Stimulated activated CD4-positive, alpha-beta T cell treated with anti-CD3 and anti-CD28 coated beads, Interleukin-4, amount 100 ng/mL, for 24 hours (primary cell): ENCODE measurements around the gene CD44.

Experiments used
- DNase-seq: peaks from one replicate; pipeline ENCODE4 v3.0.0-alpha.2; 2020

Gene CD44

DNA sequence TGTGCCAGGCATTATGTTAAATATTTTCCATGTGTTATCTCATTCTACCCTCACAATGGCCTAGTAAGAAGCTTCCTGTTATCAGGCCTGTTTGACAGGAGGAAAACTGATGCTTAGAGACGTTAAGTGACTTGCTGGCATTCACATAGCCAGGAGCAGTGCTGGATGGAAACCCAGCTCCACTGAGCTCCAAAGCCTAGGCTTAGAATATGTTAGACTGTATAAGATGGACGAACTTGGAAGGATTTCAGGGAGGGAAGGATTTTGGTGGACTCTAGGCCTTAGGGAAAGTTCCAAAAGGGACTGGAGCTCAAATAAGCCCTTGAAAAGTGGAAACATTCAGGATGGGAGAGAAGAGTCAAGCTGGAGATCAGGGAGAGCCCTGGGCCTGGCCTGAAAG, 2.1 kb downstream of the CD44 start:
- DNase-seq = no peak

DNA sequence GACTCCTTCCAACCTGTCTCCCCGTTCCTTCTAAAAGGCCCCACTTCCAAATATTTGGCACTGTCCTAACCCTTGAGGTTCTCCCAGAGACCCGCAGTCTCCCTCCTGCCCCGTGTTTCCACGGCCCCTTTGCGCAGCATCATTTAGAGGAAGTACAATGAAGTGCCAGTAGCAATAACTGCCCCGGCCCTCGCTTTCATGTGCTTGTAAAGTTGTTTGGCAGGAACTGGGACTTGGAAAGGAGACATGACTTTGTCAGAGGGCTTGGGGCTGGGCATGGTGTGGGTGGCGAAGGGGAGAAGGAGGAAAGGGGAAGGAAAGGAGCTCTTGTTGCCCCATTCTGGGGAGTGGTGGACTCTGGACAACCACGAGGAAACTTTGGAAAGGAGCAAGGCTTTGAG, 2.6 kb downstream of the CD44 start:
- DNase-seq = no peak

DNA sequence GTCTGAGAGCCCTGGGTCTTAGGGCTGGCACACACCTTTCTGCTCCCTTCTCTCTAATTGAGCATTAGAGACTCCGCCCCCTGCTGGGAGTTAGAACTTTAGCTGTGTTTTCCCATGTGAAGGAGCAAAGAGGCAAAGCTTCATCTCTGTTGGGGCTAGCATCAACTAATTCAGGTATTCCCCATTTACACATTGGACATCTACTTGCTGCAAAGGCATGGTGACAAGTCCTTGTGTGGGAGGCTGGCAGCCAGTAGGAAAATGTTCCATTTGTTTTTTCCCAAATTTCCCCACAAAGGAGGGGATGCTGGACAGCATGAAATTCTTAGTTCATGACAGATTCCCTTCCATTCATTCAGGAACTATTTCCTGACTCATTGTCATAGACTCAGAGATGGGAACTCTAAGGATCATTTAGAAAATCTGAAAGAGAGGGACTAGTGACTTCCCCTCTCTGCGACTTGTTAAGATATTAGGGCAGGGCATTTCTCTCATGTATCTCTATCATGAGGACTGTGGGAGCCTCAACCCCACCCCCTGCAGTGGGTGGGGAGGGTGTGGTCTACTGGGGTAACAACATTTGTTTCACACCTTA, 3.6 kb downstream of the CD44 start:
- peak; percentile 57 for DNase-seq

DNA sequence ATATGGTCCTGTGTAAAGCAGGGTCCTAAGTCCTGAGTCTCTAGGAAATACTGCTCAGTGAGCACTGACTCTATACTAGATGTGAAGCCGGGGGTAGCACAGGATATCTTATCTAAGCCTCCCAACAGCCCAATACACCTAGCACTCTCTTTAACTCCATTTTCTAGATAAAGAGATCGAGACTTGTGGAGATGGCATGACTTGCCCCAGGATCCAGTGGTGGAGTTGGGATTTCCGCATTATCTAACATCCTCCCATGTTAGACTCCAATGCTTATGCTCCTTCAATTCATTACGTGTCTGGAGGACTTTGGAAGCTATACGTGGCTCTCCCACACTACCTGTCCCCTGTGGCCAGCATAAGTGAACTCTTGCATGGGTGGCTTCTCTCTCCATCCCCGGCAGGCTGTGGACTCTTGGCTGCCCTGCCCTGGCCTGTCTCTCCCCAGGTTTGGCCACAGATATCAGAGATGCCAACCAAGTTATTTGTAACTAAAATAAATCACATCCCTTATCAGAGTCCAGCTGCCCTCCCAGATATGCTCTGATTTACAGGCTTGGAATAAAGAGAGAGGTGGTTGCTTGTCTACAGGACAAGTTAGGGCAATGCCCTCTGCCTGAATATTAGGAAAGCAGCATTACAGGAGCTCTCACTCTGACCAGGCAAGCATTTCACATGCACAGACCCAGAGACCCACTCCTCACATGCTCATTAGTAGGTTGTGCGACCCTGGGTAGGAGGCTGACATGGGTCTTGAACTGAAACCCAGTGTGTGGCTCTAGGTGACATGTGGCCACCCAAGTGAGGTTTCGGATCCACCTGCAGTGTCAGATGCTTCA, 4.5 kb downstream of the CD44 start:
- no peak for DNase-seq

DNA sequence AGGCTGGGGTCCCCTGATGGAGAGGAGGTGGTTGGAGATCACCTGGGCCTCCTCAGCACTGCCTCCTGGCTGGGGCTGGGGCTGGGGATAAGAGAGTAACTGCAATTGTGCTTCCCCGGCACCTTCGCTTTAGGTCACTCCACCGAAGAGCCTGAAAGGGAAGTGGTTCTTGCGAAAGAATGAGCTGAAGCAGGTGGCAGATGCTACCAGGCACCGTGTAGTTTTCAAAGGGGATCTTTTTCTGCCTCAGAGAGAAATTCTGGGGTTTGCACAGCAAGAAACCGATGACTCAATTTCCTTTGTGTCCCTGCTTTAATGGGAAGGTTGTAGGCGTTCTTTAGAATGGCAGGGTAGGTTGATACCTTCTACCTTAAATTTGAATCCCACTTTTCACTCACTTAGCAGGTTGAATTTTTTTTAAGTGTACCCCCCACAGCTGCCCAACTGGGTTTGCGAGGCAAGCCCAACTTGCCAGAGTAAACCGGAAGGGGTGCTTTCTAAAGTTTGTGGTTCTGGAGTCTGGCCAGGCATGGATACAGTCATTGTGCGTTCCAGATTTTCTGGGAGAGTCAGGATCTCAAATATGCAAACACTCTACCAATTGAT, 5.3 kb downstream of the CD44 start:
- DNase-seq = peak; percentile 70

DNA sequence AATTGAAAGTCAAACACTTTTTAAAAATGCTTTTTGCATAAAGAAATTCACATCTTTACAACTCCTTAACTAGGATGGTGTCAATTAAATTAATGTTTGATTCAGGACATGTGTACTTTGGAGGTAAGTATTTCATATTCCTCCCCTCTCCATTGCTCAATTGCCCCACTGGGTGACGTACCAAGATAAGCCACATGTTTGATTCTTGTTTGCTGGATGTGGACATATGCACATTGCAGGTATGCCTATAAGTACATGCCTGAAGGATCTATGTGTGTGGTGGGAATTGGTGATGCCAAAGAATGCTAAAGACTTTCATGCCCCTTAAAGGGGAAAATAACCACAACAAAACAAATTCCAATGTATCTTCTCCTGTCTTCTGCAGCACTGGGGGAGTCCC, 5.8 kb downstream of the CD44 start:
- DNase-seq = no peak

DNA sequence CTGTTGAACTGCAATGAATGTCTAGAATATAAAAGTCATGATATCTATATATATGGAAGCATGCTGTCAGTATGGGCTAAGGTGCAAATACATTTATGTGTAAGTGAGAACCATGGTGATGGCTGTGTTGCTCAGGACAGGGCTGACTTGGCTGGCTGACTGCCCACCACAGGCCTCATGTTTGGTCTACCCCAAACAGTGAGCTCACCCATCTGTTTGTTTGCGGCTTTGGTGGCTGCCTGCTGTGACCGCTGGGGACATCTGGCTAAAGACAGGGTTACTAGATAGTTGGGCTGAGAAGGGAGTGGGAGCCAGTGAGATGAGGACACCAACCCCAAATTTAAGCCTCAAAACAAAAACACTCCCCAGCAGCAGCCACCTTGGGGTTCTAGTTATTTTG, 6.3 kb downstream of the CD44 start:
- peak; percentile 46 for DNase-seq

DNA sequence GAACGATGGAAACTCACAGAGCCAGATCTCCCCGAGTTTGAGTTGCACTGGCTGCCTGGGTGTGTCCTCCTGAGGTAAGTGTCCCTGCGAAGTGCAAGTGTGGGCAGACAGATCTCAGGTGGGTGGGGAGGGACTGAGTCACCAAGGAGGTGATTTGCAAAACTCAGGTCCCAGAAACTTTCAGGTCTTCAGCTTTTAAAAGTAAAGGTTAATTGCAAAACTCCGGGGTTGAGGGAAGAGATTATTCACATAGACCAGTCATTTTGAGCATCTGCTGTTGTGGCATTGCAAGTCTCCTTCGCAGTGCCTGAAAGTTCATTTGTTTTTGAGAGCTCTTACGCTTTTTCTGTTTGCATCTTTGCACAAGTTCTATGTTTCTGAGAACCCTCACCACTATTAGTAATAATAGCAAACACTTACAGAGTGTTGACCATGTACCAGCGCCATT, 7.1 kb downstream of the CD44 start:
- DNase-seq = peak; percentile 87

DNA sequence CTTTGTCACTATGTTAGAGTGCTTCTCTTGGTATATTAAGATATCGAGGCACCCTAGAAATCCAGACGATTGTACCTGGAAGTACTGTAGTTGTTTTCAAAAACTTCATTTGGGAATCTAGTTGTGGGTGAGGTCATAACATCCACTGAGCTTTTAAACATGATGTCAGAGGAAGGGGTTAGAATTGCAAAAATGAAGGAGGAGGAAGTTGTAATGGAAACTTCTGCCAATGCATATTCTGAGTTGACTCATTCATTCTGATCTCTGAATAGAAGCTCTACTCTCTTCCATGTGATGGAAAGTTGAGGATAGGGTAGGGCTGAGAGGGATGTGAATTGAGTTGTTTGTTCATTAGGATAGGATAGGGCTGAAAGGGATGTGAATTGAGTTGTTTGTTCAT, 7.7 kb downstream of the CD44 start:
- no peak for DNase-seq

DNA sequence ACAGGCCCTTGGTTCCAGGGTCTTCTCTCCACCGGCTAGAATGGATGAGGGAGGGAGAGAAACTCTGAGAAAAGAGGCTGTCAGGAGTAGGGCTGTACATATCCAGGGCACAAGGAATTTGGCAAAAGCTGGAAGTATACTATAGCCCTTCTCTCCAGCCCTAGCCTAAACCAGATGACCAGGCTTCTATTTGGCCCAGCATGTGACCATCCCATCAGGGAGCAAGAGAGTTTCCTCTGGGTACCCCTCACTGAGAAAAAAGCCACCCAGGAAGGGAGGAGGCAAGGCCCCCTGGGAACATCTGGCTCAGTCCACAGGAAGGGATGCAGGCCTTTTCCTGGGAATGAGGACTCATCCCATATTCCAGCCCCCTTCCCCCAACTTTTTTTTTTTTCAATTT, 8.3 kb downstream of the CD44 start:
- DNase-seq = no peak

DNA sequence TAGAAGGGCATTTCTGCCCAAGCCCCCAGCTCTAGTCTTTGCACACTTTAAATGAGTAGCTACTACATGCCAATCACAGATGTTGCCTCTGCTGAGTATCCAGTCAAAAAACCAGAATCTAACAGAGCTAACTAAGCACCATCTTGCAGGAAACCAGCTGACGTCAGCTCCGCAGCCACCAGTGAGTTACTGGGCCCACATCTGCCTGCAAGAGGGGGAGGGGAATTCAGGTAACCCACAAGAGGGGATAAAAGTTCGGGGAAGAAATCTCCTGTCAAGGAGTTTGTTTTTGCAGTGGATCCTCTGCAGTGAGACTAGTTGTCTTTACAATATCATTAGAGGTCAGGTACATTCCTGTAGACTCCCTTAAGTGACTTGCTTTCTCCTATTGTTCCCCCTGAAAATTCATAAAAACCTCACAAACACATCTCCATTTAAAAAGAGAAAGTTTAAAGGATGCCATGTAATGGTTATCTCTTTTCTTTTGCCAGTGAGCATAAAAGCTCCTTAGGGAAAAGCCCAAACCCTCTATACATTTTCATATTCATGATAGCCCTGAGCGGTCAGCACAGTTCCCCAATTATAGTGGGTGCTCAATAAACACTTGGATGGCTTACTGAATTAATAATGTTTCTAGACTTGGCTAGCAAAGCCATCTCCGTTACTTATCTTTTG, 9.3 kb downstream of the CD44 start:
- DNase-seq = no peak

DNA sequence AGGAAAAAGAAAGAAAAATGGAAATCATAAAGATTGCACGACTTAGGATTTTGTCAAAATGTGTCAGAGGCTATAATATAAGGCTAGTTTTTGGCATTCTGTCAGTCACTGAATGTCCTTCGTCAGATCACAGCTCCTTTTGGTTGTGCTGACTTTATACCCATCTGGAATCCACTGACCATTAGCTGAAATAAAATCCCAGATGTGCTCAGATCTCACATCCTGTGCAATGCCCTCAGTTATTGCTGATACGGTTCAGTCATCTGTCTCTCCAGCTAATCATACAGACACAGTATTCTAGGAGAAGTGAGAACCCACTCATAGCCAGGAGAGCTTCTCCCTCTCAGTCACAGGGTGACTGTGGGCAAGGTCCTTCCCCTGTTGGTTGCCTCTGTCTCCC, 11.5 kb downstream of the CD44 start:
- DNase-seq = no peak

DNA sequence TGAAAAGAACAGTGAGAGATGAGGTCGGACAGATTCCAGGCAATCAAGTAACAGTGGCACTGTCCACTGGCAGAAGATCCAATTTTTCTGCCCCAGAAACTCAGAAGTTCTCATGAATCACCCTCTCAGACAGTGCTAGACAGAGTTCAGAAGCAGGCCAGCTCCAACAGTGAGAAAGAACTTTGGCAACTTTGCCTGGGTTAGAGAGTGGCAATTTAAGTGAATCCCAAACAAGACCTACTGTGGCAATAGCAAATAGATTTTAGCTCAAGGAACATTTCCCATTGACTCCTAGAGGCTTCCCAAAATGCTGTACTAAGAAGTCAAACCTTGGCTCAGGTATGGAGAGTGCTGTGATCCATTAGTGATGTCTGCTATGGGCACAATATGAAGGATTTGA, 12.3 kb downstream of the CD44 start:
- no peak for DNase-seq

DNA sequence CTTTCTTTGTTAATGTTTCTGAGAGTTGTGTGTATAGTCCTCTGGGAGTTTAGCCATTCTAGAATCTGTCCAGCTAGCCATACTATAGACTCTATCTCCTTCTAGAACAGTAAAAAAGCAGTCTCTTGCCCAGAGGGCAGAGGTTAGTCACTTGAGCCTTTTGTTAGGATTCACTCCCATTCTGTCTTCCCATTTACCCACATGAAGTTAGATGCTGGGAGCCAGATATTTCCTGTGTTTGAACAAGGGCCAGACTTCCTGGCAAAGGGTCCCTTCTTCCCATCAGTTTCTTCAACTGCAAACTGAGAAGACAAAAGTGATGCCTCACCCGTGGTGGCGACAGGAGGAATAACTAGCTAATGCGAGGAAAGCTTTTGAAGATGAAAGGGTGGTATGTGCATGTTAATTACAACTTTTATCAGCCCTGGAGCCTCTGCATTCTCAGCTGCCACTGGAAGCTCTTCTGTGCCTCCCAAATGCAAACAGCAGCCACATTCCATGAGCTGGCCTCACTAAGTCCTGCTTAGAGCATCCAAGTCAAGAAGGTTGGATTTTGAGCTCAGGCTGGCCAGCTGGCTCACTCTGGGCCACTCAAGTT, 12.8 kb downstream of the CD44 start:
- DNase-seq = no peak

DNA sequence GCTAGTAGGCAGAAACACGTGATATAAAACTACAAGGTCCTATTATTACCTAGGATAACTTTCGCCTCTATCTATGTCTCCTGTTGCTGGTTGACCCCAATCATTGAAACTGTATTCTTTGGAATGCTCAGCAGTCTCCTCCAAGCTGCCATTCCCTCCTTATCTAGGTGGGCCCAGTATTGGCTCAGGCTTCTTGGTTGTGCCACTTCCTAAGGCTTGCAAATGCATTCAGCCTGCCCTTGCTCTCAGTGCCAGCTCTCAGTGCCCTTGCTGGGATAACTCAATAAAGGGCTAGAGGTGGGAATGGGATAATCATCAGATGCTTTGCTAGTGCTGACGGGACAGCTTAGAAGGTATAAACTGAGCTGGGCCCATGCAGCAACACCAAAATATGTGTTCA, 13.6 kb downstream of the CD44 start:
- no peak for DNase-seq

DNA sequence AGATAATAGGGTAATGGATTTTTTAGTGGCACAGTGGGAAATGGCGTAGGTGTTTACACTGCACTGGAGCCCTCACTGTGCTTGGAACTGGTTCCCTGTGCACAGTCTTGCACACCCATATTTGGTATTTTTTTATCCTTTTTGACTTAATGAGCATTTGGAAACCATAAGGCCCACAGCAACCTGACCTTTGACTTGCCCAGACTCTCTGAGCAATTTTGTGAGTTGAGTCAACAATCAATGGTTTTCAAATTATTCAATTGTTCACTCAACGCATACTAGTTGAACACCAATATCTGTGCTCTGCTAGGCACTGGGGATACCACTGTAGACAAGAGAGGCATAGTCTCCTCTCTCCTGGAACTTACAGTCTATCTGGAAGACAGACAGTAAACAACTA, 14.3 kb downstream of the CD44 start:
- DNase-seq = no peak

DNA sequence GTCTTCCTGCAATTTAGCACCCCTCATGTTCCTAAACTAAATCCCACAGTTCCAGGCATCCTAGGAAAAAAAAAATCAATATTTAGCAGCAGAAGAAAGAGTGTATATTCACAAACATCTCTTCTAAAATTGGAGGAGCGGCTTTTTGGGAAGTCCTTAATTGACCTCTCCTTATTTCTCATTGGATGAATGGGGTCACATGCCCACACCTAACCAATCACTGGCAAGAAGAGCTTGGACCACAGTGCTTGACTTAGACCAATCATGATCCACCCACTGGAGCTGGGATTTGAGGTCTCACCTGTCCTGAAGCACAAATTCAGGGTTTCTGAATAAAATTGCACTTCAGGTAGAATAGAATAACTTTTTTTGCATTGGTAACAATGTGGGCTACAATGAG, 16.0 kb downstream of the CD44 start:
- no peak for DNase-seq

DNA sequence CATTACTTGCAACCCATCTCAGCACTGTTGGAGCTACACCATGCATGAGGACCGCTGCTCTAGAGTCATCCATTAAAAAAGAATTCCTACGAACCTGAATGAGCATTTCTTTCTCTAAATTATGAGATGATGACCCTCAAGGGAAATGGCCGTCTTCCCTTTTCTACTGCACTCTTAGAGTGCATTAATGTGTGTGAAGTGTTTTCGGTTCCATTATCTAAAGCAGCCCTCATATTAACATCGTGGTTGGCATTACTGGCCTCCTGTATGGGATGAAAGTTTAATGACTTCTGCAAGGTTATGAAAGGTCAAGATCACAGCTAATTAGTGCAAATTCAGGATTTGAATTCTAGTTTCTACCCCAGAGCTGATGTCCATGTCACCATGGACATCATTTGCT, 16.7 kb downstream of the CD44 start:
- no peak for DNase-seq

DNA sequence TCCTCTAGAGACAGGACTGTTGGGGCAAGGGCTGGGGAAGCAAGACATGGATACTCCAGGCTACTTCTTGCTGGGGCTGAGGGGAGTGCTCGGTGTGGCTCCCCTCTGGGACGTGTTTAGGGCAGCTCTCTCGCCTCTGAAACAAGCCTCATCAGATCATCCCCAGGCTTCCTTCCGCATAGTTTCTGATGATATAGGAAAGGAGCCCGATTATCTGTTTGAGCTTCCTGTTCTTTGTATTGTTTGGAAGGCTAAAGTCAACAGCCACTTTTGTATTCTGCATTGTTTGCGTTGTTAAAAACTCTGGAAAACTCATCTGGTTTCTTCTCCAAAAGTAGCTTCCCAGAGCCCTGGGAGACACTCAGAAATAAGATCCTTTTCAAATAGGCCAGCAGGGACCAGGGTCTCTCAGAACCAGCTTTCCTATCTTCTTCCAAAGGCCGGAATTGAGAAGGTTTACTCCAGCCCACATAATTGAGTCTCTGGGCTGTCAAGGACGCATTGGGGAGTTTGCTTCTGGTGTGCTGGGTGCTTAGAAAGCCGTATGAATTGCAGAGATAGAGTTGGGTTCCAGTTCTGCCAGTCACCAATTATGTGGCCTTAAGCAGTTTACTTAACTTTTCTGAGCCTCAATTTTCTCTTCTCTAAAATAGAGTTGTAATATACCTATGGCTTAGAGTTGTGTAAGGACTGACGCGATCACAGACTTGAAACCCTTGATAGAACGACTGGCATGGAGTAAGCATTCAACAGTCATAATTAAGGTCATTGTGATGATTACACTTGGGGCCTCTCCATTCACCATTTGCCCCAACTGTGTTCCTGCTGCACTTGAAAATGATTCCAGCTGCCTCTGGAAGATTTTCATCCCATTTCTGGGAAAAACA, 19.1 kb downstream of the CD44 start:
- no peak for DNase-seq

DNA sequence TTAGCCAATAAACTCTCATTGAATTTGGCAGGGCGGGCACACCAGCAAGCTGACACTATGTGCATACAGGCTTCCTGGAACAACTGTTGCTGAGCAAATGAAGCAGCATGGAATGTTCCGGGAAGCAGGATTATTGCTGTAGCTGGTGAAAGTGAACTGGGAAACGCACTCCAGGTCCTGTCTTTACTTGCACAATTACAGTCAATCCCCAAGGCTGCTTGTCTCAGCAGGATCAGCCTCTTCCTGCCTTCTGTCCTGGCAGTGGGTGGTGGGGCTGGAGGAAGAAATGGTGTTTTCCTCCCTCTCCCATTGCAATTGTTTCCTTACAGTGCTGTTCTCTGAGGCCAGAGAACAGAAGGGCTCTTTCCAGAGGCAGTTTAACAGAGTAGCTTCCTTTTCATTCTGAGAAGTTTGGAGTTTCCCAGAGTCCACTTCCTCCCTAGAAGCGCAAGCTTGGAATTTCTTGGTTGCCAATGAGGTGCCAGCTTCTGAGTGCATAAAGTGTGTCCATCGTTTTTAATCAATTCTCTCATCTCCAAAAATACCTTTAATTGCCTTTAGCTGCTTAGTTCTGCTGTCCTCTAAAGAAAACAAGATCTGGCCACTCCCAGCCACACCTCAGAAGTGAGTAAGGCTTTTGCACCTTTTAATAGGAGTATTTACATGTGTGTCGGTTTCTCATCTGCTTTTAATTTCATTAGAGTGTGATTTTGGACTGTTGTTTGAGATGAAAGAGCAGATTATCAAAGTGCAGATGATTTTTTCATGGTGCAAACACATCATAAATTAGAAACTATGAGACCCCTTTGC, 19.9 kb downstream of the CD44 start:
- no peak for DNase-seq

DNA sequence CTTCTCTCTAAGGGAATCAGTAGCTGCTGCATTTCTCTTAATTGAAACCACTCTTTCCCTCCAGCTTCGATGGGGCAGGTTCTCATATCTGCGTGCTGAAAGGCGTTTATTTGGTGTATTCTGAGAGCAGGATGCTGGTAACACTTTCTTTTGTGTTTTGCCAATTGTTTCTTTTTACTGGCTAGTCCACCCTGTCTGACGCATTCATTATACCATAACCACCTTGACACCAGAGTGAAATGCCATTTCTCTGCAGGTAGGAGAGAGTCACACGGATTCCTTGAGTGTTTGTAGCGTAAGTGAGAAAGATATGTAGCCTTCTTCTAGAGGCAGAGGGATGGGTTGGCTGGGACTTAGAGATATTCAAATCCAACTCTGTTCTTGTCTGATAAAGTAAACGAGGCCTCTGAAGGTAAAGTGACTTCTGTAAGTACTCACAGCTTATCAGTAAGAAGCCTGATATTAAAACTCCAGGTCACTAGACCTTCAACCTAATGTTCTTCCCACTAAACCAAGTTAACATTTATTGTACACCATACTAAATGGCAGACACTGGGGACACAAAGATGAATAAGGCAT, 21.4 kb downstream of the CD44 start:
- no peak for DNase-seq
